HG03558 (cell line): ENCODE data around the gene OOSP3.
"Not testable (repeated sequence)": the region's sequence is repeated elsewhere in the genome, so short reads cannot be mapped to it uniquely, and the experiment has no call there.

Source experiments
- ATAC-seq: cut with Tn5 transposase; IDR thresholded peaks from one replicate; pipeline ENCODE4 v1.9.1; 2021; ENCODE audit warnings: moderate number of reproducible peaks; ENCODE audit not compliant: unreplicated experiment; ENCODE audit errors: extremely low read depth

Gene OOSP3

DNA sequence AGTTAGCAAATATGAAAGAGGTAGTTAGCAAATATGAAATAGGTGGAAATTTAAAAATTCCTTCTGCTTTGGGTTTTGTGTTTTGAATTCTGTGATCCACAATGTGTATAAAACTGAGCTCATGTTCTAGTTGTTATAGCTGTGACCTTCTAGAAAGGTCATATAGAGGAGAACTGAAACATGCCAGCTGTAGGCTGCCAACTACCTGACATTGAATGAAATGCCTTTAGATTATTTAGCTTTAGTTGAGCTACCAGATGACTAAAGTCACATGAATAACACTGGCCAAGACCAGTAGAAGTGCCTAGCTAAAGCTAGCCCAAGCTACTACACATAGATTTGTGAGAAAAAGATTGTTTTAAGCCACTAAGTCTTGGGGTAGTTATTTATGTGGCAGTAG is 6.5 kb upstream of the OOSP3 start:
- no peak for ATAC-seq

DNA sequence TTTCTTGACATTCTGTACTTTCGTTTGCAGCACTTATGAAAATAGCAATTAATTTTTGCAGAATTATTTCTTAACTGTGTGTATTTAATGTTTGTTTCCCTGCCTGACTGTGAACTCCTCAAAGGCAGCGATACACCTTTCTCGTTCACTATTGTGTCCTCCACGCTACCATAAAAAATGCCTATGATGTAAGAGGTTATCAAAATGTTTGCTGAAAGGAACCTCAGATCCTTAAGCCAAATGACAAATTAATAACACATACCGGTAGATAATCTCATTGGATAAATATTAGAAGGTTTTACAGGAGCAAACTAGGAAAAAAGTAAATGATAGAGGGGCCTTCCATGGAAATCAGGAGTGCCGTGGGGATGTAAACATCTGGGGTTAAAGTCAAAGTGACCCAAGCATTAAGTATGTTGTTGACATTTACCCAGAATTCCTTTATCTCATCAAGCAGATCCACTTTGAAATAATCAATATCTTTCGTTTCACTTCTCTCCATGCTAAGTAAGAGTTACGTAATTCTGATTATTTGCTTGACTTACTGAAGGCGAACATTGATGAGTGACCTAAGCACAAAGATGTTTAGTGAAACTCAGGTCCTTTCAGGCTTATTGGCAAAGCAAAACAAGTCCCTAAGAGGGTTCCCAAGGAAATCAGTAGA is 2.6 kb upstream of the OOSP3 start:
- no peak for ATAC-seq

DNA sequence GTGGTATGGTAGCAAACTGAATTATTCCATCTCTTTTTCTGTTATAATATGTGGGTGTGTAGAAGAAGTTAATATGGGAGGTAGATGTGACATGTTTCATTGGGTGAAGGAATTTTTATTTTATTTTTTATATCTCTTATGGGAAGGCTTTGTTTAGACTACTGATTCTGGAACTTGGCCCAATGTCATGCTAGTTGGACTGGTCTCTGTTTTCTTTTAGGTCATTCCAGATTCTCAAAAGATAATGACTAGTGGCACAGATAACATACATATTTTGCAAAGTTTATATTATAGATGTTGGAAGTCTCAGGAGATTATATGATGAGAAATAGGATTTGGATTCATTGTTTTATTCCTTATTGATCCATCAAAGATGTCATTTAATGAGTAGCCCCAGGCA is 1.3 kb upstream of the OOSP3 start:
- no peak for ATAC-seq

DNA sequence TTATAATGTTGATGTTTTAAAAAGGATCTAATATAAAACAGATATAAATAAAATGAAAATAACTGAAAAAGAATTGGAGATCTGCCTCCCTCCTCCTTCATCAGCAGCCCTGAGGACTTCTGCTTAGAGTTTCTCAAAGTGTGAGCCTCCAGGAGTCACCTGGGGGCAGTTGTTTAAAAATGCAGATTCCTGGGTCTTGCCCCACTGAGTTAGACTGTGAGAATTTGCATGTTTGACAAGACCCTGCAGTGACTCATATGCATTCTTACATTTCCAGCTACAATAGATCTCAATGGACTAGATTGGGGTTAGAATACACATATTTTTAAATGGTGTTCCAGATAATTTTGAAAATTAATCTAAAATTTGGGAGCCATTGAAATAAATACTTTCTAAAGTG is 798 bp upstream of the OOSP3 start:
- ATAC-seq: no peak

DNA sequence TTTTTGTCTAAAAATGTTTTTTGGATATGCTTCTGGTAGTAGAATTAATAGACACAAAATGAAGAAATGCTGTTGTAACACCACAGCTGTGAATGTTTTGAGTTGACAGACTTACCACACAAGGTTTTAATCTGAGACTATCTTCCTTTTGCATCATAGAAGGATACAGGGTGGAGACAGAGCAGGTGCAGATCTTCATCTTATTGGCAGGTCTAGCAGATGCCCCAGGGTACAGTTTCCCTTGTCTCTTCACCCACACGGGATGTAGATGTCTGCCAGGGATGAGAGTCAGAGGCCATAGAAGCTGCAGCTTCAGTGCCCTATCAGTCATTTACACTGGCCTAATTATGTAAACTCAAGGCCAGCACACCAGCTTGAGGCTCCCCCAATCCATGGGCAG is 985 bp downstream of the OOSP3 start:
- no peak for ATAC-seq

DNA sequence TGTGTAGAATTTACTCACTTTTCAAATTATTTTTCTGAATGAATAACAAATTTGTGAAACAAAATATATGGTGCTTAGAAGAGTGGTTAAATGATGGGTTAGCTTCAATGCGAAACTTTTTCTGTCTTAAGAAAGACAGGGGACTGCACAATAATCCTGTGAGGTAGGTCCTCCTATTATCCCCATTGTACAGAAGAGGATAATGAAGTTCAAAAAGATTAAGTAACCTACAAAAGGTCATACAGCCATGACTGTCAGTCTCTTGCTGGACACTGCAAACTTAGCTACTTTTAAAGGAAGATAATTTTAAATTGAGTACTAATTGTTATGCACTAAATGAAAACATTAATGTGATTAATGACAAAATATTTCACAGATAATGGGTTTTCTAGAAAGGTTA is 5.0 kb downstream of the OOSP3 start:
- ATAC-seq: no peak

DNA sequence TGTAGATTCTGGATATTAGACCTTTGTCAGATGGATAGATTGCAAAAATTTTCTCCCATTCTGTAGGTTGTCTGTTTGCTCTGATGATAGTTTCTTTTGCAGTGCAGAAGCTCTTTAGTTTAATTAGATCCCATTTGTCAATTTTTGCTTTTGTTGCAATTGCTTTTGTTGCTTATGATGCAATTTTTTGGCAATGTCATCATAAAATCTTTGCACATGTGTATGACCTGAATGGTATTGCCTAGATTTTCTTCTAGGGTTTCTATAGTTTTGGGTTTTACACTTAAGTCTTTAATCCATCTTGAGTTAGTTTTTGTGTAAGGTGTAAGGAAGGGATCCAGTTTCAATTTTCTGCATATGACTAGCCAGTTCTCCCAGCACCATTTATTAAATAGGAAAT is 8.6 kb downstream of the OOSP3 start:
- ATAC-seq: not testable (repeated sequence)

DNA sequence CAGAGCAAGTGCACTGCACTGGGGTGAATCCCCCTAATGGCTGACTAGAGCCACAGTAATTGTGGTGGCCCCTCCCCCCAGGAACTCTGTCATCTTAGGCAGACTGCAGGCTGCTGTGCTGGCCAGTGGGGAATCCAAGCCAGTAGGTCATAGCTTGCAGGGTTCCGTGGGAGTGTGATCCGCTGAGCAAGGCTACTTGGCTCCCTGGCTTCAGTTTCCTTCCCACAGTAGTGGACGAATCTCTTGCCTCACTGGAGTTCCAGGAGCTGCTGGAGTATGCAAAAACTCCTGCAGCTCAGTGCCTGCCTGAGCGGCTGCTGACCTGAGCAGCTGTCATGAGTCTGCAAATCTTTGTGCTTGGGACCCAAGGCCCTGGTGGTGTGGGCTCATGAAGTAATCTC is 13.2 kb downstream of the OOSP3 start:
- no peak for ATAC-seq

DNA sequence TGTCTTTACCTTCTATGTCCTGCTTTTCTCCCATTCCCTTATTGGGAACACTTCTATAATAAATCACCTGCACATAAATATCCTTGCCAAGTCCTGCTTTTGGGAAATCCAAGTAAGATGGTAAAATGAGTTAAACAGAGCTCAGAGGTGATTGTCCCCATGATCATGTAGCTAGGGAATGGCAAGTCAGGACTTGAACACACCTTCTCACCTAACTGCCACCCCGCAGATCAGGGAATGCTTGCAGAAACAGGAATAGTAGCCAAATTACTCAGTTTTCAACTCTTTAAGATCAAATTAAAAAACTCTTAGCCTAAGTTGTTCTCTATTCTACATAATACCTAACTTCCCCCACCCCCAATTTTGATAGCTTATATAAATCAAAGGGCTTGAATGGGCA is 16.0 kb downstream of the OOSP3 start:
- no peak for ATAC-seq

DNA sequence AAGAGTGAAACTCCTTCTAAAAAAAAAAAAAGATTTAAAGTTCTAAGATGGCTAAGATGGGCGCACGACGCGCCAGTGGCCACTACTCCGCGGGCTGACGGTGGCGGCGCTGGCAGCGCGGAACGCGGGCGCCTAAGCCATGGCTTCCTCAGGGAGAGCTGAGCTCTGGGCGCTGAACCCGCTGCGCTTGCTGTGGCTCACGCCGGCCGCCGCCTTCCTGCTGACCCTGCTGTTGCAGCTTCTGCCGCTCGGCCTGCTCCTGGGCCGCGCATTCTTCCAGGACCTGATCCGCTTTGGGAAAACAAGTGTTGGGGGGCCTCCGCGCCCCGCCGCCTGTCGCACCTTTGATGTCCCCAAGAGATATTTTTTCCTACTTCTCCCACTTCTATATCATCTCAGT is 19.5 kb downstream of the OOSP3 start:
- no peak for ATAC-seq

DNA sequence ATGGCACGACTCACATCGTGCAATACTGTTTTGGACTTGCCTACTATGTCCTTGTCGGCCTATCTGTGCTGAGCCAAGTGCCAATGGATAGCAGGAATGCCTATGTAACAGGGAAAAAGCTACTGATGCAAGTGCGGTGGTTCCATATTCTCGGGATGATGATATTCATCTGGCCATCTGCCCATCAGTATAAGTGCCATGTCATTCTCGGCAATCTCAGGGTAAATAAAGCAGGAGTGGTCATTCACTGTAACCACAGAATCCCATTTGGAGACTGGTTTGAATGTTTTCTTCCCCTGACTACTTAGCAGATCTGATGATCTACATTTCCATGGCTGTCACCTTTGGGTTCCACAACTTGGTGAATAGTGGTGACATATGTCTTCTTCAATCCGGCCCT is 20.1 kb downstream of the OOSP3 start:
- no peak for ATAC-seq

DNA sequence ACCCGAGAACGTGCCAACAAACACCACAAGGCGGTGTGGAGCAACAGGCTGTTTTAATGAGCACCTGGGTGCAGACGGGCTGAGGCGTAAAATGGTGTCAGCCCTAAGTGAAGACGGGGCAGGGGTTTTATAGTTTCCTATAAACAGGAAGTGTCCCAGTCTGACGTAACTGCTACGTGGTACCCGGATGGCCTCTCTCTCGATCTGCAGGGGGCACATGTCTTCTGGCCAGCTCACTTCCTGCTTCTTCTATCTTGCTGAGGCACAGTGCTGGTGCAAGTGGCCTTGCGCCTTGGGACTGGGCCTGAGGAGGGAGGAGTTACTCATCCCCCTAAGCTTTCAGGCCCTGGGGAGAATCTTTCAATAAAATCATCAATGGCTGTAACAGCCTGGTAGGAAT is 20.9 kb downstream of the OOSP3 start:
- ATAC-seq: no peak

DNA sequence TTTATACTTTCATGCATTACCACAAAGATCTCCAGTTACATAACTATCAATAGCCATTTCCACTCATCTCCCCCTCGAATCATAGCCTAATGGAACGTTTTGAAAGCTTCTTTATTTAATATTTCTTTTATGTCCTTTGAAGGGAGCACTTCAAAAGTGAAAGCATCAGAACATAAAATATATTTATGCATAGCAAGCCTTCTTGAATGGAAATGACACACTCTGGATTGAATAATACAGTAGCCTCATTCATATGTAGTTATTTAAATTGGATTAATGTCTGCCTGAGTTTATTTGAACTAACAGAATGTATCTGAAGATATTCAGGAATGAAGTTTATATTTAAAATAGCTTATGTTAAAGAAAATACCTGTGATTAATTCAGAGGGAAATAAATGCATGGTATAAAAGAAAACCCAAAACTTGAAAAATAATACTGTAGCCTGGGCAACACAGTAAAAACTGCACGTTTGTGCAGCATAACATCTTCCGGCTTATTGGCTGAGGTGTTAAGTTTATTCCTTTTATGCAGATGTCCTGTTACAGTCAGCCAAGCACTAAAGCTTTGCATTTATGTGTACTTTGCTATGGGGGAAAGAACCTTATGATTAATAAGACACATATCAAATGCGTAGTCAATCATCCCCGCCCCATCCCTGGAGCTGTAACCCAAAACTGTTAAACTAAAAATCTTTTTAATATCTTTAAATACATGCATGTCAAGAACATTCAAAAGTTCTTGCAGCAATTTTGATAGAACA is 22.0 kb downstream of the OOSP3 start:
- no peak for ATAC-seq

DNA sequence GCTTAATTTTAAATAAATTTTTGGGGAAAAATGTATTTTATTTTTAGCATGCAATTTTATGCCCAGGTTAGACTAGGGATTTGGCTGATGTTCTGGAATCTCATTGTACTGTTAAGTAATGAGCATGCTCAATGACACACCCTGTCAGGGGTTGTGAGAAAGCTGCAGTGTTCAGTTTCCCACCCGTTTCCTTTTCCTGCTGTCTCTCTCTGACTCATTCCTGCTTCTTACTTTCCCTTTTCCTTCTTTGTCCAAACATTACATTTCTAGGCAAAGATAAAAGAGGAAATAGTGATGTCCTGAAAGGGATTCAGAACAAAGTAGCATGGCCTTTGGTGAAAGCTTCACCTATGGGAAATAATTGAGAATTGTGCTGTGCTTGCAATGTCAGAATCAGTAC is 22.7 kb downstream of the OOSP3 start:
- ATAC-seq: no peak

DNA sequence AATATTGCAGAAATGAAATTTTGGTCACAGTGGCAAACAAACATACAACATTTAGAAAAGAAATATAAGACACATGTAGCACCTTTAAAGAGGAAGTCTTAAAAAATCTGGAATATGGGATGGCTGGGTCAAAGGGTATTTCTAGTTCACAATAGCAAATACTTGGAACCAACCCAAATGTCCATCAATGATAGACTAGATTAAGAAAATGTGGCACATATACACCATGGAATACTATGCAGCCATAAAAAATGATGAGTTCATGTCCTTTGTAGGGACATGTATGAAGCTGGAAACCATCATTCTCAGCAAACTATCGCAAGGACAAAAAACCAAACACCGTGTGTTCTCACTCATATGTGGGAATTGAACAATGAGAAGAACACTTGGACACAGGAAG is 25.0 kb downstream of the OOSP3 start:
- not testable (repeated sequence) for ATAC-seq

DNA sequence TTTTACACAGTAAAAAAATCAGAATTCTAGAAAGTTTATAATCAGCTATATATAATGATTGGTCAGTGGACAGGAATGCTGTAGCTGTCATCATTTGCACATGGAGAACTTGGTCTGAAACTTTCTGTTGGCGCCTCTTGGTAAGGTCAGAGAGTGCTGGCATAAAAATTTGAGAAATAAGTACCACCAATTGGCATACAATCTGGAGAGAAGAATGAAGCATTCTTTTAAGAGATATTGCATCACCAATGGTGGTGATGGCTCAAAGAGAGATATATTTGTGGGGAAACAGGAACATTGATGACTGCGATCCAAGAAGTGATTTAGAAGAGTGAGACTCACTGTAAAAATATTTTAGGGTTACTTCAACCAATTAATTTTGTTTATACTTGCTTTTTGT is 39.9 kb downstream of the OOSP3 start:
- ATAC-seq: no peak

DNA sequence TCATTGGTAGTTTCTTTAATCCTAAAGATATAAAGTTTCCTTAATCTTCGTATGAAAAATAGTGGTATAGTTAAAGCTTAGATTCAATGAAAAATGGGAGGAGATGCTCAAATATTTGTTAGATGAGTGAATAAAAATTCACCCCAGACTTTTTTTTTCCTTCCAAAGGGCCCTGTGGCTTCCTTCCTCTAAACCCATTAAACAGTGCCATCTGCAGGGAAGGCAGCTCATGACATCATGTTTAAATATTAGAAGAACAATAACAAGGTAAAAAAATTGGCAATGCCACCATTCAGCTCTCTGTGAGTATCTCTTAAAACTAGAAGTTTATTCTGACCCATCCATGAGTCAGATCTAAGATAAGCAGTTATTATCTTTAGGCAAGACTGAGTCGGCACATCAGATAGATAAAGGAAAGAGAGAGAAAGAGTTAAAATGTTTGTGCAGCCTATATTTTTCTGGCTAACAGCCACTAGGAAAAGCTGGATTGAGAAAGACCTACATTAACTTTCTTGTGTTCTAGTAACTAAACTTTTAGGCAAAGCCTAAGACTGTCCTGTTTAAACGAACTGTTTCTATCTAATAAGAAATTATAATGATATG is 40.5 kb downstream of the OOSP3 start:
- ATAC-seq: no peak

DNA sequence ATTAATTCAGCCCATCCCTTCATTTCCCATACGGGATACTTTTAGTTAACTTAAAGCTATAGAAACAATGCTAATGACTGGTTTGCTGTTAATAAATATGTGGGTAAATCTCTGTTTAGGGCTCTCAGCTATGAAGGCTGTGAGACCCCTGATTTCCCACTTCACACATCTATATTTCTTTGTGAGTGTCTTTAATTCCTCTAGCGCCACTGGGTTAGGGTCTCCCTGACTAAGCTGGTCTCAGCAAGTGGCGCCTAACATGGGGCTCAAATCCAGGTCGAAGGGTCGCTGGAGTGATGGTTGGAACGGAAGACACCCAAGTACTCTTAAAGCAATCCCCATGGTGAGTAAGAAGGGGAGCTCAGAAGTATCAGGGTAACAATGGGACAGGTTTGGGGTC is 45.2 kb downstream of the OOSP3 start:
- no peak for ATAC-seq

DNA sequence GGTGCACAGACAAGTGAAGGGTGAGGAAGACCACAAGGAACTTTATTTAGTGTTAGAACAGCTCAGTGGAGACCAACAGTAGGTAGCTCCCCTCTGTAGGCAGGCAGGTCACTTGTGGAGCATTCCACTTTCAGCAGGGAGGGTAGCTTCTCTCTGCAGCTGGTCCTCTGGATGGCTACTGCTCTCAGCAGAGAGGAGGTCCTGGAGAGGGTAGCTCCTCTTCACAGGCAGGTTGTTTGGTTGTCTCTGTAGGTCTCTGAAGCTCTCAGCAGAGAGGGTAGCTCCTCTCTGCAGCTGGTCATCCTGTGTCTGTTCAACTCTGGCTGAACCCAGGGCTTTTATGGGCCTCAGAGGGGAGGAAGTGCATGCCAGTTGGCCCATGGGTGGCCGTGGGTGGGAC is 53.1 kb downstream of the OOSP3 start:
- ATAC-seq: no peak

DNA sequence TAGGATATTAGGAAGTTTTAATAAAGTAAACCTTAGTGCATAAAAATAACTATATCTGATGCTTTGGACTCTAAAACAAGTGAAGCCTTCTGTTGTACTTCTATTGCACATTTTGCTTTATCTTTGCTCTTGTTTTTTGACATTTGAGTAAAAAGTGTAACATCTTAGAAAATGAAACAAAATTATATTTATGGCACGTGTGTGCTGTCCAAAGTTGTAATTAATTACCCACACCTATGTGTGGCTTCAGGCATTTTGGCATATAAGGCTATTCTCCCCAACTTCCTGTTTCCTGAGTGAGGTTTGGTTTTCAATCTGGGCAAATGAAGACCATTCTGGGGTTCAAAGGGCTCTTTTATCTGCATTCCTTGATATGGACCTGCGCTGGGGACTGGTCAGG is 59.5 kb downstream of the OOSP3 start, which contains the start of gene OOSP1:
Gene OOSP1 (plus strand): TSS at position 301 of the 400 bp plus-strand sequence. CDS start 23 bp downstream, at position 324.
- ATAC-seq: no peak

DNA sequence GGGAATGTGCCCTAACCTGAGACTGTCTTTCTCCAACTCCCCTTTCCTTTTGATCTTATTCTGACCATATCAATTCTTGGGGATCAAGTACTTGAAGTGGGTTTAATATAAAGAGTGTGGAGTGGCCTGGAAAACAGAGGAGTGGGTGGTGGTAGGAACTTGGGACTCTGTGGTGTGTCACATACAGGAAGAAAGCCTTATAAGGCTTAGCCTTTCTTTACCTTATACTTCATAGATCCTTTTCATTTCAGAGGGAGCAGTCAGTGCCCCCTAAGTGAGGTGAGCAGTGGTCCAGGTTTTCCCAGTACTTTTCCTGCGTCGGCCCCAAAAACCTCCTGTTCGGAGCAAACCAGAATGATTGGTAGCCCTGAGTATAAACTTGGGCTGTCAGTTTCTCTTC is 60.1 kb downstream of the OOSP3 start:
- ATAC-seq: no peak

DNA sequence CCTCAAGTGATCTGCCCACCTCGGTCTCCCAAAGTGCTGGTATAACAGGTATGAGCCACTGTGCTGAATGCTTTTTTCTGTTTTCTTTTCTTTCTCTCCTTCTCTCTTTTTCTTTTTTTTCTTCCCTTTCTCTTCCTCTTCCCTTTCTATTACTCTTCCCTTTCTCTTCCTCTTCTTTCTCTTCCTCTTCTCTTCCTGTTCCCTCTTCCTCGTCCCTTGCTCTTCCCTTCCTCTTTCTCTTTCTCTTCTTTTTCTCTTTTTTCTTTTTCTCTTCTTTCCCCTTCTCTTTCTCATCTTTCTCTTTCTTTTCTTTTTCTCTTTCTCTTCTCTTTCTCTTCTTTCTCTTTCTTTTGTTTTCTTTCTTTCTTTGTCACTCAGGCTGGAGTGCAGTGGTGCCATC is 60.9 kb downstream of the OOSP3 start:
- ATAC-seq: no peak
